Measurements from ENCODE around the gene SYP.

- no peak for TF ChIP-seq SP1 (IDR thresholded peaks at IDR 0.05)
- no peak for TF ChIP-seq ELF4 (IDR thresholded peaks at IDR 0.05)
- TF ChIP-seq NFRKB (IDR thresholded peaks at IDR 0.05) = no peak
- TF ChIP-seq SUZ12 (IDR thresholded peaks at IDR 0.05) = no peak
- no peak for TF ChIP-seq FOXM1 (IDR thresholded peaks at IDR 0.05; ENCODE audit: borderline replicate concordance)
- TF ChIP-seq BHLHE40 (IDR thresholded peaks at IDR 0.05; ENCODE audit: borderline replicate concordance) = no peak
- TF ChIP-seq ARNT (IDR thresholded peaks at IDR 0.05) = no peak
- TF ChIP-seq TARDBP (IDR thresholded peaks at IDR 0.05) = no peak
Observed at GRCh38 chrX:49155243-49155899, 44.6 kb downstream of the SYP start.

All from HEK293T (cell line).